HG03460 (cell line): ENCODE measurements around the gene NRL.

Experiments
- ATAC-seq: cut with Tn5 transposase; IDR thresholded peaks from one replicate; pipeline ENCODE4 v1.9.1; 2021; ENCODE audit not compliant: unreplicated experiment

The NRL gene

DNA sequence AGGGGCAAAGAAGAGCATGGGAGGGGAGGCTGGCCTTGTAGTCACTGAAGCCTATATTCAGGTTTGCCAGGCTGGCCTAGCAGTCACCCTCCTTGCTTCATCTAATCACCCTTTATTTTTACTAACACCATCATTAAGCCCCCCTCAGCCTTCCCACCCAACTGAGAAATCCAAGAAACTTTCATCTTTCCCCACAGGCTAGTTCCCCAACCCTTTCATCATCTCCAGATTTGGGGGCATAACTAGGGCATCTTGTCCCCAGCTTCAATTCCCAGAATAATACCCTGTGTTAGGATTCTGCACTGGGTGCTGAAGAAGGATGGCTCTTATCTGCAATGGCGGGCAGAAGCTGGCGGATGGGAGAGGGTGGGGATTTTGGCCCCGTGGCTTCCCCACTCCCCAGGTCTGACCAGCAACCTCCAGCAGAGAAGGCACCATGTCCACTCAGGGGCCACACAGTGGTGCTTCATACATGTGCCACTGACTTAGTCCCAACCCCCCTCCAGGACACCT lies 13.7 kb downstream of the NRL start:
- ATAC-seq: no peak

DNA sequence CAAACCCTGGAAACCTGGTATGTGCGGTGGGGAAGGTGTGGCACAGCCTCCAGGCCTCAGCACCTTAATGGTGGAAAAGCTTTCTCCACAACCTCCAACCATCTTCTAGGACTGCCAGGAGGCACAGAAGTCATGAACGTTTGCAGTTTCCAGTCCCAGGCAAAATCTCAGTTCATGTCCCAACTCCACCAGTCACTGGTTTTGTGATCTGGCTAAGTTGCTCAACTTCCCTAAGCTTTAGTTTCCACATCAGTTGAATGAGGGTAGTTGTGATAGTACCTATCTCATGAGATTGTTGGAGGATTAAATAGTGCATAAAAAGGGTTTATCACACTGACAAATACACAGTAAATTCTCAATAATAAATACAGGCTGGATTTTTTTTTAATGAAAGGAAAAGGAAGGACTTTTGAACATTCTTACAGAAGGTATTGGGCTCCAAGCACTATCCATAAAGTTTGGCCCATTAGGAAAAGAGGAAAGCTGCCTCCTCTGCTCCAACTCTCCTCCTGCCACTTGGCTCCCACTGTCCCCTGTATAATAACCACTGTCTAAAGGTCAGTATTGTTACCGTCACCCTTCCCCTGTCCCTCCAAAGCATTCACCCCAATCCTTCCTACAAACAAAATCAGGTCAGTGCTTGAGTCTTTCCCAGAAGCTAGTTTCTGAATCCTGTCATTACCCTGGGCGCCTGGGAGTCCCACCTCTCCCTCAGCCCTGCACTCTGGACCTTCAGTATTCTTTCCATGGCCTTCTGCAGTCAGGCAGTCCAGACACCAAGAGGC lies 14.4 kb downstream of the NRL start:
- no peak for ATAC-seq

DNA sequence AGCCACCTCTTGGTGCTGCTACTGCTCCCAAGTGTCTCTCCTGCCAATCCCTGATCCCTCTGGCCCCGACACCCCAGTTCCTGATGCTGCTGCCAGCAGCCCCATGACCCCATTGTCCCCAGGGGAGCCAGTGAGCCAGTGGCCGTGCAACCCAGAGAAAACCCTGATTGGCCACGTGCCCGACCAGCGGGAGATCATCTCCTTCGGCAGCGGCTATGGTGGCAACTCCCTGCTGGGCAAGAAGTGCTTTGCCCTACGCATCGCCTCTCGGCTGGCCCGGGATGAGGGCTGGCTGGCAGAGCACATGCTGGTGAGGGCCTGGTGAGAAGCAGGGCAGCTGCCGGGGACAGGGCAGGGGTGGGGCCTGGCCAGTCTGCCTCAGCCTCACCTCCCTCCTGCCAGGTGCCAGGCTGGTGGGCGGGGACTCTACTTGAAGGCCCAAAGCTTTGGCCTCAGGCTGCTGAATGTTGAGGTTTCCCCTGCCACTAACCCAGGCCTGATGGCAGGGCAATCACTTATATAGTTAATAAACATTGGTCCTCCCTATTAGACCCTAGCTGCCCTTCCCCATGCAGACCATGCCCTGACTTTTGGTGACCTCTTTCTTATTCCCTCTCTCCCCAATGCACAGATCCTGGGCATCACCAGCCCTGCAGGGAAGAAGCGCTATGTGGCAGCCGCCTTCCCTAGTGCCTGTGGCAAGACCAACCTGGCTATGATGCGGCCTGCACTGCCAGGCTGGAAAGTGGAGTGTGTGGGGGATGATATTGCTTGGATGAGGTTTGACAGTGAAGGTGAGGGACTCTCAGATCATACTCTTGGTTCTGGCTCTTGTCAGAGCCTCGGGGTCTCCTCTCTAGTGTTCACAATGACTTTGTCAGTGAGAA lies 15.6 kb downstream of the NRL start:
- ATAC-seq: no peak

DNA sequence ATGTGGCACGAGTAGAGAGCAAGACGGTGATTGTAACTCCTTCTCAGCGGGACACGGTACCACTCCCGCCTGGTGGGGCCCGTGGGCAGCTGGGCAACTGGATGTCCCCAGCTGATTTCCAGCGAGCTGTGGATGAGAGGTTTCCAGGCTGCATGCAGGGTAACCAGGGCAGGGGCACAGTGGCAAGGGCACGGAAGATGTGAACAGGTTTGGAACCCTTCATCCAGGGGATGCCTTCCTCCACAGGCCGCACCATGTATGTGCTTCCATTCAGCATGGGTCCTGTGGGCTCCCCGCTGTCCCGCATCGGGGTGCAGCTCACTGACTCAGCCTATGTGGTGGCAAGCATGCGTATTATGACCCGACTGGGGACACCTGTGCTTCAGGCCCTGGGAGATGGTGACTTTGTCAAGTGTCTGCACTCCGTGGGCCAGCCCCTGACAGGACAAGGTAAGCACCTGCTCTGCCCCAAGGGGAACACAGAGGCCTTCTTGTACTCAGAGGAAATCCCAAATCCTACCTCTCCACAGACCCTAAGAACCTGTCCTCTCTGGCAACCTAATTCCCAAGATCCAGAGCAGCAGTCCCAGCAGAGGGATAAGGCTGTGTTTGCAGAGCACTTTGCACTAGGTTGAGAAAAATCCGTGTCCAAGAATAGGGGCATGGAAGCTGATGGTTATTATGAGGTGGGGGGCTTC lies 16.4 kb downstream of the NRL start:
- ATAC-seq: no peak

DNA sequence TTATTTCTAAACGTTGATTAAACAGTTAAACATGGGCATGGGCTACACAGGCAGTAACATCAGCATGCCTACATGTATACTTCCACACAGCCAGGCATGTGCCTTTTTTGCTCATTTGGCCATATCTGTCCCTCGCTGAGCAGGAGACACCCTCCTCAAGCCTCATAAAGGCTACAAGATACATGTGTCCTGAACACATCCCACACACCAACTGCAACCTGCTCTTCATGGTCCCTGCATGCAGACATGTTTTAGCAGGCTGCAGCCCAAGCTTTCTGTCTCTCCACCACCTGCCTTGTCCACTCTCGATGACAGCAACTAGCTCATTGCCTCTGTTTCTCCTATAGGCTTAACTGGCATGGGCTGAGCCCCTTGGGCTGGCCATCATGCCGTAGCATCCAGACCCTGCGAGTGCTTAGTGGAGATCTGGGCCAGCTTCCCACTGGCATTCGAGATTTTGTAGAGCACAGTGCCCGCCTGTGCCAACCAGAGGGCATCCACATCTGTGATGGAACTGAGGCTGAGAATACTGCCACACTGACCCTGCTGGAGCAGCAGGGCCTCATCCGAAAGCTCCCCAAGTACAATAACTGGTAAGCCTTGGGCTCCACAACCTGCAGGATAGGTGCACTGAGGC lies 18.1 kb downstream of the NRL start:
- ATAC-seq: no peak

DNA sequence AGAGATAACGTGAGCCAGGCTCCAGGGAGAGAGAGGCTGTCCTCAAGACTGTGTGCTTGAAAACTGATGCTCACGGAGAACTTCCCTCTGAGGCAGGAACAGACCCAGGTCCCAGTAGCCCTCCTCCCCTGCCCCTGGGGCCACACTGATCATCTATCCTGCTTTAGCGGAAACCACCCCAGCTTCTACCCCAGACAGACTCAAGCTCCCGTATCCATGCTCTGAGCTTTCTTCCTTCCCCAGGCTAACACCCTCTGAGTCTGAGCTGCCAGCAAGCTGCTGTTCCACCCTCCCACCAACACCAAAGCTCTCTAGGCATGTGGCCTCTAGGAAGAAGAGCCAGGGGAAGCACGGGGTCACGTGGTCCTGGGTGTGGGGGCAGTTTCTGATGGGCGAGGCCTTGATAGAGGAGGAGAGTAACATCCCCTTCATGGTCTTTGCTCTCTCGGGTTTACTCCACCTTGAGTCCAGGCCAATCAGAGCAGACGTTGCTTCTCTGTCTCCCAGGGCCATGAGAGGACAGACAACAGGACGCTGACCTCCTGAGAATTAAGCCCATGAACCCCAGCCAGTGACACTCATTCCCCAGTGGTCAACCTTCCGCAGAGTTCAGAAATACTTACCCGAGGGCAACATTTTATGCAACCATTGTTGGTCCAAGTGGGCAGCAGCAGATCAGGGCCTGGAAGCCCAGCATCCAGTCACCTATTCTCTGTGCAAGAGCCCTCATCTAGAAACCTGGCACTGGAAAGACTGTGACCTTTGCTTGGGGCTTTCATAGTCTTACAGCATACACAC lies 19.3 kb downstream of the NRL start:
- peak; percentile 67 for ATAC-seq

DNA sequence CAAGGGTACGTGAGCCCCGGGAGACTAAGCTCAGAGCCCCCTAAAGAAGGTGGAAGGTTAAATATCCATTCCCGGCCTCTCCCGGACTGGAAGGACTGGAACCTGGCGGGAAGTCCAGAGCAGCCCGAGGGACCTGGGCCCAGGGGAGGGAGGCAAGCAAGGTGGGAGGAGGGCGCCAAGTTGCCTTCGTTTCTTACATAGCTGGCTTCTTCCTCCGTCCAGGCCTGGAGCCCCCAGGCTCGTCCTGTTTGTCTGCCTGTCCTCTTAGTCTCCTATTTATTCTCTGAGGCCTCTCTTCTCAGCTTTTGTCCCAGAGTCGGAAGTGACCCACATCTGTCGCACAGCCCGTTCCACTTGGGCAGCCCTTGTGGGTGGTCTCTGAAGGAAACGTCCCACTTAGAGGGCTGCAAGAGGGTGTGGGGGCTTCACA lies 19.9 kb downstream of the NRL start:
- no peak for ATAC-seq

DNA sequence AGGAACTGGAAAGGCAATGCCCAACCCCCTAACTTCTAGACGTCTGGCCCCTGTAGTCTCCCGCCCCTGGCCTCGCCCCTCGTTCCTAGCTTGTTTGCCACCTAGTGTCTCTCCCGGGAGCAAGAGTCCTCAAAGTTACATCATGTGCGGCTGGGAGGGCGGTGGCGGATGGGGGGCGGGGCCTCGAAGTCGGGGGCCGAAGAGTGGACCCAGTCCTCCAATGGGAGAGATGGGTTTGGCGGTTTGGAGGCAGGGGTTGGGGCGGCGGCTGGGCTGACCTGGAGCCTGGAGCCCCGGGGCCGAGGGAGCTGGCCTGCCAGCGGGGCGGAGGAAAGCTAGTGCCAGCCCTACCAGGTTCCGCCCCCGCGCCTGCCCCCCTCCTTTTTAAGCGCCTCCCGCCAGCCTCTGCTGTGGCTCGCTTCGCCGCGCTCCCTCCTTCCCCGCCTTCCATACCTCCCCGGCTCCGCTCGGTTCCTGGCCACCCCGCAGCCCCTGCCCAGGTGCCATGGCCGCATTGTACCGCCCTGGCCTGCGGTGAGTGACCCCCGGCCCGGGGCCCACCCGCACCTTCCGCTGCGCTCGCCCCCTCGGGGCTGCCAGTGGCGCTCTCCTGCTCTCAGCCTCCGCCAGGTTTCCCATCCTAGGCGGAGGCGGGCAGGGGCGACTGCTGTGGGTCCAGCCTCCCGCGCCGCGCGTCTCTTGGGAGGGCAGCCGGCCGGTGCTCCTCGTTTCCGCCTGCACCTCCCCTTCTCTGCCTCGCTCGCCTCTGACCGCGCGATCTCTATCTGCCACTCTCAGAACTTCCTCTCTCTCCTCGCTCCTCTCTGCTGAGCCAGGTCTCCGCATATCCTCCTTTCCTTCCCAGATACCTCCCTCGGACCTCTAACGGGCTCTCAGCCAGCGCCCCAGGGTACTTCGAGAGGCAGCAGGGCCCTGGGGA lies 20.6 kb downstream of the NRL start, which contains the start of gene PCK2:
PCK2 (plus strand) TSS at position 411 of the 940 bp plus-strand sequence; CDS start at position 506, 95 bp downstream.
- peak; percentile 46 for ATAC-seq

DNA sequence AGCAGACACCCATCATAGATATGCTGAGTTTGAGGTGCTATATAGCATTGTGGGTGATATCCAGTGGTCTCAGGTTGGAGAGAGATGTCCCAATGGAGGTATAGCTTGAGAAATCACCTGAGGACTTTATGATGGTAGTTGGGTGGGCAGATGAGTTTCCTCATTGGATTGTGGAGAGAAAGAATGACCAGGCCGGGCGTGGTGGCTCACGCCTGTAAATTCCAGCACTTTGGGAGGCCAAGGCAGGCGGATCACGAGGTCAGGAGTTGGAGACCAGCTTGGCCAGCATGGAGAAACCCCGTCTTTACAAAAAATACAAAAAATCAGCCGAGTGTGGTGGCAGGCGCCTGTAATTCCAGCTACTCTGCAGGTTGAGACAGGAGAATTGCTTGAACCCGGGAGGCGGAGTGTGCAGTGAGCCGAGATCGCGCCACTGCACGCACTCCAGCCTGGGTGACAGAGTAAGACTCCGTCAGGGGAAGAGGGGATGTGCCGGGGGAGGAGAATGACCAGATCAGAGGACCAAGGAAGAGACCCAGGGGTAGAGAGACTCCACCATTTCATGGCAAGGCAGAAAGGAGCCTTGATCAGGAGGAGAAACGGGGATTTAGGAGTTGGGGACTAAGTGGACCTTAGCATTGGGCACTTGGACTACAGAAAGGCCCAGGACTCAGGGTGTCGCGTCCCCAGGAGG lies 21.4 kb downstream of the NRL start:
- ATAC-seq: no peak

DNA sequence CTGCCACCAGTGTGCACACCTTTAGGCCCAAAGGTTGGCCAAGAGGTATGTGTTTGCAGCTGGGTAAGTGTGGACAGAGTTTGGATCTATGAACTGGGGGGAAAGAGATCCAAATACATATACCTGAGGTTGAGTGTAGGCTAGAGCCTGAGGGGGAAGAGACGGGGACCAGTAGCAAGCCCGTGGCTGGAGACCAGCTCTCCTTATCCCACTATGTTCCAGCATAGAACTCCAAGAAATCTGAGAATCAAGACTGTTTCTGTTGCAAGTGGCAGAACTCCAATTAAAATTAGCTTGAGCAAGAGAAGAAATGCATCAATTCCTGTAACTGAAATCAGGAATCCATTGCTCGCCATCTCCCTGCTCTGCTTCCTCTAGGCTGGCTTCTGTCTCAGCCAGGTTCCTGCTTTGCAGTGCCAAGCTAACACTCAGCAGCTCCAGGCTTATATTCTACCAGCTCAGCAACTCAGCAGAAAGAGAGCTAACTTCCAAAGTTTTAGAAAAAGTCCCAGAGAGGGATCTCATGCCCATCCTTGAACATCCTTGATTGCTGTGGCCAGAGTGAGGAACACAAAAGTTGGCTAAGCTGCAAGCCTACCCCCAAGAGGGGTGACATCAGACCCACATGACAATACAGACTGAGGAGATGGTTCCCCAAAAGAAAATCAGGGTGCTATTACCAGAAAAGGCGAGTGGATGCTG lies 22.1 kb downstream of the NRL start:
- ATAC-seq: no peak

DNA sequence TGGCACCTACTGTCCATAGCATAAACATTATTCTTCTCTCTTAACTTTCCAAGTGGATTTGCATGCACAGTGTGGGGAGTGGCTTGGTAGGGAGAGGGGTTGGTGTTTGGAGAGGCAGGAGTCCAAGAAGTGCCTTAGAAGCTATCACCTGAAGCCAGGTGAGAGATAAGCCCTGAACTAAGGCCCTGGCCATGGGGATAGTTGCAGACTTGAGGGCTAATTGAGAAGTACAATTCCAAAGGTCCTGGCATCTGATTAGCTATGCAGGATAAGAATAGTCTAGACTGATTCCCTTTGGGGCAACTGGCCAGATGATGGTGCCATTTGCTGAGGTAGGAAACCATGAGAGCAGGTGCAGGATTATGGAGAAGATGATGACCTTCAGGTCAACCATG lies 22.6 kb downstream of the NRL start:
- ATAC-seq: no peak

DNA sequence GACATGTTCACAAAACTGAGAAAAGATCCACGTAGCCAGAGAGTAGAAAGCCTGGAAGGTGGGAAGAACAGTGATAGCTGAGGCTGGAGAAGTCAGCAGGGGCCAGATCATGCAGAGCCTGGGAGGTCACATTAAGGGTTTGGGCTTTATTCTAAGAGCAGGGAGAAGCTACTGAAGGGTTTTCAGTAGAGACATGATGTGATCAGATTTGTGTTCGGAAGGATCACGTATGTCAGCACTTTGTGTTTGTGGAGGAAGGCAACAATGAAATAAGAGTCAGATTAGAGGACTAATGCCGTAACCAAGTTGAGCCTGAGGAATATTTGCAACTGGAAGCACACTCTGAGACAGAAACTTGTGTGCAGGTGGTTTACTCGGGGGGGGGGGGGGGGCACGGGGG lies 24.9 kb downstream of the NRL start:
- no peak for ATAC-seq

DNA sequence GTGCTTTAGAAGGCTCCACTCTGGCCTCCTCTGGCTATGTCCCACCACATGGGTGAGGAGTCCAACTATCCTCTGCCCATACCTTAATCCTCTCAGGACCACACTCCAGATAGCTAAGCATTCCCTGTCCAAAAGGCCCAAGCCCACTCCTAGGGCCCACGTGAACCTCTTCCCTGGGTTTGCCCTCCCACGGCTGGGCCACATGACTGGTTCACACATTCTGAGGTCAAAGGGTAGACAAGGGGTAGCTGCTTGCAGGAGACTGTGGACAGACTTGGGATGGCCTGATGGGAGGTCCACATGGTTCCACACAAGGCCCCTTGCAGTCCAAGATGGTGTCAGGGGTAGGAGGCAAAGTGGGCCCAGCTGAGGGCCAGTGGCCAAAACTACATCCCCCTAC lies 26.7 kb downstream of the NRL start:
- no peak for ATAC-seq

DNA sequence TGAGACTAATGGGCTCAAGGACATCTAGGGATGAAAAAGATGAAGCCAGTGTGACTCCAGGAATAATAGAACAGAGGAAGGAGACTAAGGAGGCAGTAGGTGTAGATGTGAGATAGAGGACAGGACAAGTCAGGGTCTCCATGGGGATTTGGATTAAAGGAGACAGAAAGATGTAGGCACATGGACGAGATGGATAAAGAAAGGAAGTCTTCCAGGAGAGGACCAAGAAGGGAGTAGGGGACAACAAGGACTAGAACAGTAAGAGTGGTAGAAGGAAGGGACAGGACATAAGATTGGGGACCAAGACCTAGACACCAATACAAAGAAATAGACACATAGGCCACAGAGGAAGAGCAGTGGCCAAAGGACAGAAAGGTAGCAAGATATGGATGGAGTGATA lies 27.7 kb downstream of the NRL start:
- no peak for ATAC-seq

DNA sequence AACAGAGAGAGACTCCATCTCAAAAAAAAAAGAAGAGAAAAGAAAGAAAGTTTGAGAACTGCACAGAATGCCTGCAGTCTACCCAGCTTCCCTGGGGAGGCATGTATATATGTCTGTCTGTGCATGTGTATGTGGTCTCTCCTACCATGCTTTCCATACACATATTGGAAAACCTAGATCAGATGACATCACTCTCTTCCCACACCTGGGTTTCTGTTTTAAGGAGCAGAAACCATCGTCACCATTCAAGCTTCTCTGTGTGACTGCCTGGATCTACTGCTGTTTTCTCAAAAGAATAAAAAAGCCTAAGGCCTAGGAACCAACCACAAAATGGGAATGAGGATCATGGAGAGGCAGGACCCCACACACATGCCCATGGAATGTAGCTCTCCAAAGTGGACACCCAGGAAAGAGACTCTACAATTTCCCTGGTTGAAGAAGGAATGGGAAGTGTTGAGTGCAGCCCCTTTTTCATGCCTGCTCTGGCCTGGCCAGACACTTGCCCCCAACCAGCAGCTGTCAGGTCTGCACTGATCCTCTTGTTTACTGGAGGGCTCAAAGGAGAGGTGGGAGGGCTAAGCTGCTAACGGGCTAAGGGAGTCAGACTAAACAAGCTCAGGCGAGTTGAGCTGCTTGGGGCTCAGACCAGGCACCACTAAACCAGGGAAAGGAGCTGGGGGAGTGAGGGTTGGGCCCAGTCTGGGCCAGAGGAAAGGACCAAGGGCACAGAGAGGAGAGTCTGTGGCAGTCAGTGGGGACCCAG lies 28.4 kb downstream of the NRL start:
- ATAC-seq: no peak

DNA sequence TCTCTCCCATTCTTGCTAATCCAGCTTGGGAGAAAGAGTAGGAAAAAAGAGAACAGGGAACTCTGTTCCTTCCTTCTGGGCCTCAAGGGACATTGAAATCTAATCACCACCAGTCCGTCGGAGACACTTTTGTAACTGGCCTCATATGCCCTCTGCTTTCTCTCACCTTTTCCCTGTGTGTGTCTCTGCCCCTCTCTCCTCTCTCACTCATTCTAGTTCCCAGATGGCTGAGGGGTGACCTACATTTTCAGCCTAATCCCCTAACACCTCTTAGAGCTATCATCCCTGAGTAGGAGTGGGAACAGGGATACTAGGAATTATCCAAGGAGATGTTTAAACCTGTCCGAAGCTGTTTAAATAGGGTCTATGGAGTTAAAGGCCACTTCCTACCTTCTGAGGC lies 29.5 kb downstream of the NRL start:
- ATAC-seq: no peak

DNA sequence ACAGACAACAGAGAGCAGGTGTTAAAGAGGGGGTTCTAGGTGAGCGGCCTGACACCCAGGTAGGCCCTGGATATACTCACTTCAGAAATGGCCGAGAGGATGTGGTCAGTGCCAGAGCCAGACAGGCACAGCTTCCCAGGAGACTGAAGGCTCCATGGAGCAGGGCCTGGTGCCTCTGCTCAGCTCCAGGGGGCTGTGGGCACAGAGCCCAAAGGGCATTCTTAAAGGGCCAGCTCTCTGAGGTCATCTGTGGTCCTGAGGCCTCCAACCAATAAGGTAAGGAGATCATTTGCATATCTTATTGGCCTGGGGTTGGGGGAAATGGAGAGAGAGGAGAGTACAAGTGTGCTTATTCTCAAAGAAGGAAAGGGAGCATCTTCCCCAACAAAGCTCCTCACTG lies 30.3 kb downstream of the NRL start:
- ATAC-seq: no peak
